ENCODE data around the gene GARS1.

GRCh38 chr7:30630986-30631385 is 36.3 kb downstream of the GARS1 start:
- TF ChIP-seq CTCF (conservative IDR thresholded peaks at IDR 0.05 in 1 of 2, IDR thresholded peaks at IDR 0.05 in 1 of 2; ENCODE audit: low read depth in 1 of 2, low read length in 2 of 2) (no peak), EZH2 (IDR thresholded peaks at IDR 0.05; ENCODE audit: low read length, missing control alignments) (no peak)

Data from fibroblast of lung (primary cell).